HG03457 (cell line): ENCODE measurements around the gene CDKN2AIP.
A peak's percentile ranks its signal among the peaks of the same experiment; 100 is the strongest.
"Not testable (repeated sequence)": the region's sequence is repeated elsewhere in the genome, so short reads cannot be mapped to it uniquely, and the experiment has no call there.

ENCODE experiments used
- ATAC-seq: cut with Tn5 transposase; IDR thresholded peaks from one replicate; pipeline ENCODE4 v1.9.1; 2021; ENCODE audit warnings: moderate number of reproducible peaks; ENCODE audit not compliant: unreplicated experiment

Gene CDKN2AIP

DNA sequence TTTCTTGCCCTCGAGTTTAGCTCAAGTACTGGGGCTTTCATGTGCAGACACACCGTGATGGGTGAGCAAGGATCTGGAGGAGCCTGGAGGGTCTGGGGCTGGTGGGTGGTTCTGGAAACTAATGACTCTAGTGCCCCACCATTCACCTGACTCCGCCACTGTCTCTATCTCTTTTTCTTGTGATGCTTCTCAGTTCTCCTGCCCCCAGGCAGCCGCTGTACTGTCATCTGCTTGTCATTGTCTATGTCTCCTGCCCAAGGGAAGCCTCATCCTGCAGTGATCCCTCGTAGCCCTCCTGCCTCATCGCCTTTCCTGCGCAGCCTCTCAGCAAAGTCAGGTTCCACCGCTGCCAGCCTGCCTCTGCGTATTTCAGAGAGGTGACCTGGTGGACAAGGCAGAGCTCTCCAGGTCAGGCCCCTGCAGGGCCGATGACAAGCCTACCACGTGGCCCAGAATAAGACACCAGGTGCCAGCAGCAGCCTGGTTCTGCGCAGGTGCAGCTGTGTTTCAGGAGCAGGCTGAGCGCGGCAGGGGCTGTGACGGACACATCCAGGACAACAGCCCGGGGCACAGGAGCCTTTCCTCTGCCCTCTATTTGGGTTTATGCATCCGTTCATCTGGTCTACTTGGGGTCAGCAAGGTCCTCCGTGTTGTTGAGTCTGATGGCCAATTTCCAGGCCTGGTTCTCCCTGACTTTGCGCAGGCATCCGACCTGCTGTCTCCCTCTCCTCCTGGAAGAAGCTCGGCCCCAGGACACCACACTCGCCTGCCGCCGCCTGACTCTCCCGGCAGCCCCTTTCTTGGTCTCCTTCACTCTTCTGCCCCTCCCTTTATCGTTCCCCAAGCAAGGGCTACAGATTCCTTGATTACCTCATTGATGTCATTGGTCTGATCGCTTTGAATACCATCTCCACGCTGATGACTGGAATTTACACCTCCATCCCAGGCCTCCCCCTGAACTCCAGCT, 30.9 kb upstream of the CDKN2AIP start:
- ATAC-seq: no peak

DNA sequence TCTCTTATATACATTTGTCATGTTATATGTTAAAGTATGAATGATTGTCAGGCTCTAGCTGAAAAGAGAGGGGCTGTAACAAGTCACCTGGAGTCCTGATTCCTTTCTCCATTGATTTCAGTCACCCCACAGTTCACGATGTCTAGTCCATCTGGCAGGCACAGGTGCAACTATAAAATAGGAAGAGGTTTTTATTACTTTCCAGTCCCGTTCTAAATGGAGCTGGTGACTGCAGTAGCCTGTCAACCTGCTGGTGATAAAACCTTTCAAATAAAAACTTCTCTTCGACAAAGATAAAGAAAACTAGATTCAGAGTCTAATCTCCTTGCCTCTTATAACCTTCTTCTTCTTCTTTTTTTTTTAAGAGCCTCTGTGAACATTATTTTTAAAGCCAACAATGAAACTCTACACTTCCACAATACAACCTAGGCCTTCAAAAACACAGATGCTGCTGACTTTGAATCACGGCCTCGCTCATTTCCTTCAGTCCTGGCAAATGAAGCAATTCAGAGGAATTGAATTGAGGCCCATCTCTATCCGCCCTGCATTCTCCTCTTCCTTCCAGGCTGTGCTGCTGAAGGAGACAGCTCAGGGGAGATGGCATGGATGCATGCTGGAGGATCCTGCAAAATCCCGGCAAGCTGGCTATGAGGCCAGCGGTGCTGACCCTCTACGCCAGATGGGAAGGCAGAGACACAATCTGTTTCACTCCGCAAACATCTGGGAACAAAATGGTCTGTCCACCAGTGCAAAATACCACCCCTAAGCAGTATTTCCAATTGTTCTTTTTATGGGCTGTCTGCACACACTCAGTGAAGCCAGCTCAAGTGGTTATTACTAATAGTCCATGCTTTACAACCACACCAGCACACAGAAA, 27.3 kb upstream of the CDKN2AIP start:
- ATAC-seq: no peak

DNA sequence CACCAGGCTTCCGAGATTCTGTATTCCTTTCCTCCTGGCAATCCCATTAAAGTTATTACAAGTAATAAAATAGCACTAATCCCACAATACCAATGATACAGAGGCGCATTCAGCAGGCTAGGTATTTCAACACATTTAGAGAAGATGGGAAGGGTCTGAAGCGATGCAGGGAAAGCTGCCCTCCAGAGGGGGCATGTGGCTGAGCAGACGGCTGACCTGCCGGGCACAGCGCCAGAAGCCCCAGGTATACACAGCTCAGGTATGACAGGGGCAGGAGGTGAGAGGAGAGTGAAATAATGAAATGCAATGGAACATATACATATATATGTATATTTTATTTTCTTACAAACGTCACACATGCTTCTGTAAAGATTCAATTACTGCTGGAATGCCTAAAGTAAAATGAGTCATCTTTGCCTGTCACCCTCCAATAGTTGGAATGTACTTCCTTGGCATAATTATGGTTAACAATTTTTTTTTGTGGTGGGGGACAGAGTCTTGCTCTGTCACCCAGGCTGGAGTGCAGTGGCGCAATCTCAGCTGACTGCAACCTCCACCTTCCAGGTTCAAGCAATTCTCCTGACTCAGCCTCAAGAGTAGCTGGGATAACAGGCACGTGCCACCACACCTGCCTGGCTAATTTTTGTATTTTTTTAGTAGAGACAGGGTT, 21.3 kb upstream of the CDKN2AIP start:
- no peak for ATAC-seq

DNA sequence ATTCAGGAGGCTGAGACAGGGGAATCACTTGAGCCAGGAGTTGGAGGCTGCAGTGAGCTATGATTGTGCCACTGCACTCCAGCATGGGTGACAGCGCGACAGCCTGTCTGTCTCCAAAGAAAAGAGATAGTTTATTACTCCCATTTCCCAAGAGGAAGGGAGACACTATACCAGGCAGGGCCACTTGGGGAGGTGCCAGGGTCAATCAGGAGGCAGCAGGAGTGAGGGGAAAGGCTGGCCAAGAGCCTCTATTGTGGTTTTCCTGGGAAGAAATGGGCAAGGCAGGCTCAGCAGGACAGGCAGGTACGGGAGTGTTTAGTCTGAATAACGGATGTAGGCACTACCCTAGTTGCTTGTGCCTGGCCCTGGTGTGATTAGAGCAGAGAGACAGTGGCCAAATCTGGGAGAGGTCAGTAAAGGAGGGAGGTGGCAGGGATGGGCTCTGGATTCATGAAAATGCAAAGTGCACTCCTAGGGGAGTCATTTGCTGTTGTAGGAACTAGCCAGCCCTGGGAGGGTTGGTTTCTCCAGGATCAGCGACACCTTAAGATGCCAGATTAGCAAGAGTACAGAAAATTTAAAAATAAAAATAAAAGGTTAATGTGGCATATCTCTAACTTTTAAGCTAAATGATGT, 20.2 kb upstream of the CDKN2AIP start:
- ATAC-seq: no peak

DNA sequence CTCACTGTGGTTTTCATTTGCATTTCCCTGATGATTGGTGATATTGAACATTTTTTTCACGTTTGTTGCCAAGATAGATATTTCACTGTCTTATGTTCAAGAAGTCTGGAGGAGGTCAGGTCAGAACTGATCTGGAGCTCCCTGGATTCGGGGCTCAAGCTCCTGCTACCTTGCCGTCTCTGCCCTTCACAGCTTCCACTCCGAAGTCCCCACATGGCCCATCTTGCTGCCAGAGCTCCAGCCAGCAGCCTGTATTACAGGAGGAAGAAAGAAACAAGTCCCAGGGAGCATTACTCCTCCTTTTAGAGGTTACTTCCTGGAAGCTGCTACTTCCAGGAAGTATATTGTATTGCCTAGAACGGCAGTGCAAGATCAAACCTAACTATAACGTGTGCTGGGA, 17.9 kb upstream of the CDKN2AIP start:
- no peak for ATAC-seq

DNA sequence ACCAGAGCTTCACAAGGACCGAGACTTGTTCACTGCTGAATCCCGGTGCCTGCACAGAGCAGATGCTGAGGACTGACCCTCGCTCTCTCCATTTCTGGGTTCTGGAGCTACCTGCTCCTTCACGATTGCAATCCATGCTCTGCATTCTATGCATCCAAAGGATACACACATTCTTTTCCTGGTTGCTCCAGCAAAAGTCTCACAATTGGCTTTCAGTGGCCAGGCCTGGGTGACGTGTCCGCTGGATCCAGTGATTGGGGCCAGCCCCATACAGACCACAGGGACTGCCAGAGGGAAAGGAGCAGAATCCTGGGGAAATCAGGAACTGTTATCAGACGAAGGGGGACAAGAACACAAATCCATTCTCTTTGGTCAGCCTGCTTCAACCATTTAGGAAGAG, 14.9 kb upstream of the CDKN2AIP start:
- no peak for ATAC-seq

DNA sequence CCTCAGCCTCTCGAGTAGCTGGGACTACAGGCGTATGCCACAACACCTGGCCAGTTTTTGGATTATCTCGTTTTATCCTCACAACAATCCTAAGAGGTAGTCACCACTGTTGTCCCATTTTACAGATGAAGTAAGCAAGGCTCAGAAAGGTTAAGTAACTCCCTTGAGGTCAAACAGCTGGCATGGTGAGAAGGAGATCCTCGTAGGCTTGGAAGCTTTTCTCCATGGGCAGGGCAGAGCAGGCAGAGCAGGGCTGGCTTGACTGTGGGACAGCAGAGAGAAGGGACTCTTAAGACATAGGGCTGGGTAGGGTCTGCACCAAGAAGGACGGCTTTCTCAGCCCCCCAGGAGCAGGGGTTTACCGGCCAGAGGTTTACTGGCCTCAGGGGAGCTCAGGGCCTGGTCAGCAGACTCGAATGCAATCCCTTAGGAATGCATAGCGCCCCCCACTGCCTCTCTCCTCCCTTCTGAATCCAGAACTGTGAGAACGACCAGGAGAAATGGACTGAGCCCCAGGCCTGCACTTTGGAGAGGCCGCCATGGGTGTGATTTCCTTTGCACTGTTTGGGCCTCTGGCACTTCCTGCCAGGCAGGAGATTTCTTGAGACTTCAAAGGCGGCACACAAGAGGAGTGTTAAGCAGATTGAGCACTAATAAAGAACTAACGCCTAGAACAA, 14.0 kb upstream of the CDKN2AIP start:
- no peak for ATAC-seq

DNA sequence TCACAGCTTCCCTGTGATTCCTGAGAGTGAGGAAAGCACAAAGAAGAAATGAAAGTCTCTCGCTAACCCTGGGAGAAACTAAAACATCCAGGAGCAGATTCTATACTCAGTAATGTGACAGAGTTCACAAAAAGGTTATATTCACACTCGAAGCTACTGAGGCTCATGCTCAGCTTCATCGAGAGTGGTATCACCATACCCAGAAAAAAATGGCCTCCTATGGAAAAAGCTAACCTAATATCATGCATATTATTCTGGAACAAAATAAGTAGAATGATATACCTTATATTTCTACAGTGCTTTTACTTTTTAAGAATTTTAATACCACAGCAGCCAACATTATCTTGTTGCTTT, 13.5 kb upstream of the CDKN2AIP start:
- ATAC-seq: no peak

DNA sequence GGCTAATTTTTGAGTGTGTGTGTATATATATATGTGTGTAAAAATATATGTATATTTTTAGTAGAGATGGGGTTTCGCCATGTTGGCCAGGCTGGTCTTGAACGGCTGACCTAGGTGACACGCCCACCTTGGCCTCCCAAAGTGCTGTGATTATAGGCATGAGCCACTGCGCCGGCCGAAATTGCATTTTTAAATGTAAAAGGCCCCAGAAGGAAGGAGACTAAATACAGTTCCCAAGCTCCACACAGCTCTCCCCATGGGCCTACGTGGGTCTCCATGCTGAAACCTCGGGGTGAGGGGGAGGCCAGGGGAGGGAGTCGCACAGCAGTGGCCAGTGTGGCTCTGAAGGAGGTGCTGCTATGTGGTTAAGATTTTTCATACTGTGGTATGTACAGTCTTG, 12.8 kb upstream of the CDKN2AIP start:
- no peak for ATAC-seq

DNA sequence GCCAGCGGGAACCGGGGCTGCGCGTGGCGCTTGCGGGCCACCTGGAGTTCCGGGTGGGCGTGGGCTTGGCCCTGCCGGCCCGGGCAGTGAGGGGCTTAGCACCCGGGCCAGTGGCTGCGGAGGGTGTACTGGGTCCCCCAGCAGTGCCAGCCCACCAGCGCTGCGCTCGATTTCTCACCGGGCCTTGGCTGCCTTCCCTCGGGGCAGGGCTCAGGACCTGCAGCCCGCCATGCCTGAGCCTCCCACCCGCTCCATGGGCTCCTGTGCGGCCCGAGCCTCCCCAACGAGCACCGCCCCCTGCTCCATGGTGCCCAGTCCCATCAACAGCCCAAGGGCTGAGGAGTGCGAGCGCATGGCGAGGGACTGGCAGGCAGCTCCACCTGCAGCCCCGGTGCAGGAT, 11.3 kb upstream of the CDKN2AIP start:
- not testable (repeated sequence) for ATAC-seq

DNA sequence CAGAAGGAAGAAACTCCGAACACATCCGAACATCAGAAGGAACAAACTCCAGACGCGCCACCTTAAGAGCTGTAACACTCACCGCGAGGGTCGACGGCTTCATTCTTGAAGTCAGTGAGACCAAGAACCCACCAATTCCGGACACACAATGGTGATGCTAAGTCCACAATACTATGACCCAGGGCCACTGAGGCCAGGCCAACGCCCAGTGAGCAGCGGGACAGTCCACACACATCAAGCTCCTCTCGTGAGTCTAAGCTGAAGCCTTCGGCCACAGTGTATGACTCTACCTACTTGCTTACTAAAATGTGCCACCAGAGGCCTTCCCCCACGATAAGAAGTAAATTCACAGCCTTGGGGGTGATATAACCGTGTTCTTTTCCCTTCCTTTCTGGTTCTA, 10.2 kb upstream of the CDKN2AIP start:
- no peak for ATAC-seq

DNA sequence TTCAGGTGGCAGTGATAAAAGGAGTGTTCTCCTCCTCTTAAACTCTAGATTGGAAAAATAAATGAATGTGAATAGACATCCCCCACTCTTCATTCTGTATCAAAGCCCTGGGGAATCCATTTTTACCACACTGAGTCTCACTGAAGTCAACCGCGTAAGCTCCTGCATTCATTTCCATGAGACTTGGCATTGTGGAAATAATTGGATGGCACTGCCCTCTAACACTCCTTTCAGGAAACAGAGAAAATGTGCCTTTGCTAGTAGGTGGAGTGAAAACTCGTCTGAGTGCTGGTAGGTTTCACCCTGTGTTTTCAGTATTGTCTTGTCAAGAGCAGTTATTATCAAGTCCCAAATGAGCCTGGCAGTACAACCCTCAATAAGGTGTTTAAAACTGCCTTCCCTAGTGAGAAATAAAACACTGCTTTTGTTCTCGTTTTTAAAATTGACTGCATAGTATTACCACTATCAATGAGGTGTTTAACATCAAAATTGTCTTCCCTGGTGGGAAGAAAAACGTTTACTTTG, 9.7 kb upstream of the CDKN2AIP start:
- no peak for ATAC-seq

DNA sequence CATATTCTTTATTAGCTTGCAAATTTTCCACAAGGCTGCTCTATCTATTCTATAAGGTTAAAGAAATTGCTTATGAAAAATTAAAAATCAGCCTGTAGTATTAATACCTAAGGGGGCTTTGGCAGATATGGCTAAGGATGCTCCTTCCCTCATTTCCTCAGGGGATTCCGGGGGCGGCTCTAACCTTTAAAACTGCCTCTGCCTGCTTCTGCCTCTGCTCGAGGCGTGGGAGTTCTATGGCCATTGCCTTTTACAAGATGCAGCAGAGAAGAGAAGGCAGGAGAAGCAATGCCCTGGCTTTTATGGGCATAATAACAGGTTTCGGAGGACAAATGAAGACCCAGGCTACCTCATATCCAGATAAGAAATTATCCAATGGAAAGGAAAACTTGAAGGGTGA, 8.6 kb upstream of the CDKN2AIP start:
- no peak for ATAC-seq

DNA sequence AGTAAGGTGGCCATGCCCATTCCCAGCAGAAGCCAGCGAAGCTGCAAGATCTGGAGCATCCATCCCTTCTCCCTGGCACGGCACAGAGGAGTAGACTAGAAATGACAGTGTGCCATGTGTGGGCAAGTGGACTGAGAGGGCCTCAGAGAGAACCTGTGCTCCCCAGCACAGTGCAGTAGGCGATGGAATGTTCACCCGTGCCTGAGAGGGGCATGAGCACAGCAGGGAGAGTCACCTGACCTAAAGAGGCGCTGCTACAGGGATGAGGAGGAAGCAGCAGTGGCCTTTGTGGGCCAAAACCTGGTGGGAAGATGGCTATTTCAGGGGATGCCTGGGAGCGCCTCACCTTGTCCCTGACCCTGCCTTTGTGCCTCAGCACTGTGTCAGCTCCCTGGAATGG, 8.0 kb upstream of the CDKN2AIP start:
- ATAC-seq: no peak

DNA sequence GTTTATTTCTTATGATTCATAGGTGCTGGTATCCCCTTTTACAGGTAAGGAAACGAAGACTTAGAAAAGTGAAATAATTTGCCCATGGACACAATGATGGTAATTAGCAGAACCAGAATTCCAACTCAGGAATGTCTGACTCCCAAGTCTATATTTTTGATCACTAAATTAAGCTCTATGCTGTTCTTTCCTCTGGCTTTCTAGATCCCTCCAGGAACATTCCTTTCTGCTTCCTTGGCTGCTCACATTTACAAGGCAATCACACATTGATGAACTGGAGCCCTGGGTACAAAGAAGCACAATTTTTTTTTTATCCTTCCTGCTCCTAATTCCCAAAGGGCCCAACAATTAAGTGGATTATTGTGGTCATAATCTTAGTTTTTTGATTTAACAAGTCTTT, 7.0 kb upstream of the CDKN2AIP start:
- ATAC-seq: no peak

DNA sequence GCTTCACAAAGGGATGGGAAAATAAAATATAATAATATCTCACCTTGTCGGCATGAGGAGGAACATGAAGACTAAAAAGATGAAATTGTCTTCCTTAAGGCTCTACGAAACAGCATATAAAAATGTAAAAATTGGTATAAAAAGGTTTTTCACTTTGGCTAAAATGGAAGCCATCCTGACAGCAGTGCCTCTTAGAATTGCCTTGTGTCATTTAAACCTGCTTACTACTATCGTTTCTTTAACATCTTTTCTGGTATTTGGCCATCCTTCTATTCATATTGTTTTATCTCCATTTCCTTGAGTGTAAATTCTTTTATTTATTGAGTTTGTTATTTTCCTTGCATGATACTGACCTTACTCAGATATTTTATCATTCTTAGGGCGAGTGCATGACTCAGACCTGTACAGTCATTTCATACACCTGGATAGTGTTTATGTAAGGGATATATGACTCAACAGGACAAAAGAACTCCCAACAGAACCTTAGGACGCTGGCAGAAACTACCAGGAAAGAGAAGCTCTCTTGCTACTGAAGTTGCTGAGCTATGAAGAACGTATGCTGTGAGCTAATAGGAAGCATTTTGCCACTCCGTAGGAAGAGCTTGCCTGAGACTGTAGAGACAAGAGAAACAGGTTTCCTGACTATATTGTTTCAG, 5.8 kb upstream of the CDKN2AIP start:
- no peak for ATAC-seq

DNA sequence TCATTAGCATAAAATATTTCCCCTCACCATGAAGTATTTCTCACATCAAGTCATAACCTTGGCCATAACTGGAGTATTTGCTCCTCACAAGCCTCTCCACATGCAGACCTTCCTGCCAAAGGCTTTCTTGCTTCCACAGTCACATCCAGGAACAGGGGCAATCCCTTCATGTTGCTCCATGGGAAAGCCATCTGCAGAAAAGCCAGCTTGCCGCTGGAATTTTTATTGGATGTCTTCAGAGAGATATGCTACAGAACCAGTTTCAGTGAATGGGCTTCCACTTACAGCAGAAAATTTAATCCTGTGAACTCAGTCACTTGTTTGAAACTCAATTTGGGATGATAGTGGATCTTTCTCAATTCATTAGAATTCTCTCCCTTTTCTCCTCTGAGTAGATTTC, 3.2 kb upstream of the CDKN2AIP start:
- ATAC-seq: no peak

DNA sequence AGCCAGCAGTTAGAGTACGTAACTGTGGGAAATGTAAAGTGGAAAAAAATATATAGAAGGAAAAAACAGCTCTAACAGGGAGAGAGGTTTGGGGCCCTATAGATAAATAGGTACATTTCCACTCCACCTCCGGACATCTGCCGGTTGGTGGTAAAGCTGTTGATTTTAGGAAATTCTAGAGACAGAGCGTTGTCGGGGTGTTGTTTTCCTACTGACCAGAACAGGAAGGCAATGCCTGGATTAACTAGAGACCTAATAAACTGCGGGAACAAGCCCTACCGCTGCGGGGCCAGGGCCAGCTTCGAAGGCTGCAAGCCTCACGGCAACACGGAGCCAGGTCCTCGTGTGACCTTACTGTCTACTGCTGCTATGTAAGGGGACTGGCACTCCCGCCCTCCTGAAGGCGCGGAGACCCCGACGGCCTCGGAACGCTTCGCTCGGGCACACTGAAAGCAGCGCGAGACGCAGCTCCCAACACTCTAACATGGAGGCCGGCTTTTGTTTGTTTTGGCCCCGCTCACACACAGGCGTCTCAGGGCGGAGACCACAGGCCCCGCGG, 702 bp upstream of the CDKN2AIP start:
- ATAC-seq: no peak

DNA sequence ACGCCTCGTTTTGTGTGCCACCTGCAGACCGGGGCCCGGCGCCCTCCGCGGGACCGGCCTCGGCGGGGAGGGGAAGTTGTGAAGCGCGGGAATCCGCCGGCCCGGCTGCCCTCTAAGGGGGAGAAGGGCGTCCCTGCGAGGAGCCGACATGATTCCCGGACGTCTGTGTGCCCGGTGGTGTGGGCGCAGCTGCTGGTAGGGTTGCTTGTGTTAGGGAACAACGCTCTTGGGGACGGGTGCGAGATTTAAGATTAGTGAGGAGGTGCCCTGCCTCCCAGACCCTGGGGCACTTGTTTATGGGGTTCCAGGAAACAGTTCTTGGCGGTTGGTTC, 627 bp downstream of the CDKN2AIP start:
- peak; percentile 15 for ATAC-seq

DNA sequence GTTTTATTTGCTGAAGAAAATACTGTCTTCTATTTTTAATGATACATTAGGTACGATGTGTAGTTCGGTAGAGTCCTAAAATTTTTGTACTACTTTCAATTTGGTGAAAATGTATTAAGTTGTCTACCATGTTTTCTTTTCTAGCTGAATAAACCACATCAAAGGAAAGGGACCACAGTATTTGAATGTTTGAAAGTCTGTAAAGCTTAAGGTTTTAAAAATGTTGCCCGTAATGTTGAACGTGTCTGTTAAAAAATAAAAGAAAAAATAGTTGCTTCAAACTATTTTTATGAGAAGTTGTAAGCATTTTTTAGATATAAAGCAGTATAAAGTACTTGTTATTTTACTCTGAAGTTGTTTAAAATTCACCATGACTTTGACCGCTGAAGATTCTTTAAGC, 3.2 kb downstream of the CDKN2AIP start:
- no peak for ATAC-seq
